Activated B cell treated with CpG ODN at 0.5 μM for 24 hours (primary cell): ENCODE data around the gene LMO1. TPM values are rescaled to one million over a fixed set of nuclear protein-coding genes. Genes with fewer than 3 reads are reported as not detected.
A peak's percentile ranks its signal among the peaks of the same experiment; 100 is the strongest.

ENCODE experiments used
- ATAC-seq: fragments of 200-7000 bp; cut with Tn5 transposase; one replicate; pipeline ENCODE4 v1.10.0; 2021; ENCODE audit warnings: low read depth, mild to moderate bottlenecking, moderate library complexity
- CTCF ChIA-PET: fragments of 350-600 bp; sonication (Branson Sonifier 250); formaldehyde crosslinking; loops from one replicate; lab custom pipeline; 2021; ENCODE audit warnings: antibody characterized with exemption; lab: Charles Lee
- POLR2A ChIA-PET: fragments of 350-600 bp; sonication (Branson Sonifier 250); formaldehyde crosslinking; loops from one replicate; lab custom pipeline; 2021; ENCODE audit warnings: antibody characterized with exemption; lab: Charles Lee
- DNase-seq: peaks from one replicate; pipeline ENCODE4 v3.0.0; 2022
- H3K27ac Mint-ChIP-seq: one replicate; pipeline ENCODE4 v1.8.0; 2020; ENCODE audit warnings: mixed read lengths
- H3K27me3 Mint-ChIP-seq: one replicate; pipeline ENCODE4 v1.8.0; 2021; ENCODE audit warnings: mixed read lengths
- H3K36me3 Mint-ChIP-seq: one replicate; pipeline ENCODE4 v1.8.0; 2021; ENCODE audit warnings: low read depth, mixed read lengths
- H3K4me1 Mint-ChIP-seq: one replicate; pipeline ENCODE4 v1.8.0; 2021; ENCODE audit warnings: mixed read lengths
- H3K4me3 Mint-ChIP-seq: one replicate; pipeline ENCODE4 v1.8.0; 2020; ENCODE audit warnings: mild to moderate bottlenecking, mixed read lengths
- H3K9me3 Mint-ChIP-seq: one replicate; pipeline ENCODE4 v1.8.0; 2020; ENCODE audit warnings: mixed read lengths
- intact Hi-C: fragments of 100-400 bp; cut with micrococcal nuclease; formaldehyde crosslinking; loops from one replicate; pipeline ENCODE4 v1.15.1; 2024
- total RNA-seq: library from RNA; stranded (reverse); gene quantifications from 2 replicates; pipeline ENCODE4 v1.2.3, GENCODE V29; 2022
- TF ChIP-seq, protein P1 (sequence below): fragments of 200-600 bp; IDR thresholded peaks from one replicate; pipeline ENCODE4 v1.8.0; 2022; ENCODE audit warnings: antibody characterized with exemption, mild to moderate bottlenecking

The LMO1 gene
- total RNA-seq, 1 donor from 2014 or later: not detected

DNA sequence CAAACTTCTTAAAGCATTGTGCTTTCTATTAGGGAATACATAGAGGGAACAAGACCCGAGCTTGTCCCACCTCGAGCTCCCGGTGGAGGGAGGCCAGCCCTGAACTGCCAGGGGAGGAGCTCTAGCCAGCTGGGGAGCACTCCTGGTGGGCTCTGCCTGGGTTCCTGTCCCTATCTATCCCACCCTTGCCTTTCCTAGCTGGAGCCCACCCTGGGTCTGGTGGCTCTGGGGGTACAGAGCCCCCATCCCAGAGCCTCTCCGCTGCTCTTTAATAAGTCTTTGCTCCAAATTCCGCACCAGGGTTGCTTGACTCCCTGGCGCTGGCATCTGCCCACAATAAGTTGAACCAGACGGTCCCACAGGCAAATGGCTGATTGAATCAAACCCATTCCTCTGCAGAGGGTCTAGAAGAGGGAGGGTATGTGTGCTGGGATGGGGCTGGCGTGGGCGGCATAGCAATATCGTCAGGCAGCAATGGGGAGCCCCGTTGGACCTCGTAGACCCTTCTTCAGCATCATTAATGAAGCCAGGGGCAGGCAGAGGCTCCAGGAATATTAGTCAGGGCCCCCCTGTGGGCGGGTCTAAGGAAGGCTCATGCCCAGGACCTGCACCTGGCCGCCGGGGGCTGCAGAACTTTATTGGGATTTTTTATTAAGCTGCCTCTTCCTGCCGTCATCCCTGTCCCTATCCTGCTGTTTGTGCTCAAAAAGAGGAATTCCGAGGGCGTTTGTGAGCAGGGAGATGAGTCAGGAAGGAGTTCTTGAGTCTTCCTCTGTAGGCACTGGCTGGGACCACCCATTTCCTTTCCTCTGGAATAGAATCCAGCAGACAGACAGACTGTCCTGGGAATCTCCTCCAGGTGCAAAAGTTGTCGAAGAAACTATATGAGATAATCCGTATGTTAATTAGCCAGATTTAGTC, 56.3 kb downstream of the LMO1 start:
- DNase-seq: no peak
- H3K27me3 Mint-ChIP-seq: no peaks in the 10 kb centered on the region
- peak overlapping the region; percentile 79 for H3K4me3 Mint-ChIP-seq
- intact Hi-C loops: loop anchor here (5.0 to 10.0 kb wide), 2 partner anchors 55 to 757 kb away; partner anchors contain the start of genes LMO1 and TMEM9B
- peak overlapping the region; percentile 89 for H3K27ac Mint-ChIP-seq
- H3K4me1 Mint-ChIP-seq: peaks cover 56% of the 10 kb centered on the region
- TF ChIP-seq, protein P1, sequence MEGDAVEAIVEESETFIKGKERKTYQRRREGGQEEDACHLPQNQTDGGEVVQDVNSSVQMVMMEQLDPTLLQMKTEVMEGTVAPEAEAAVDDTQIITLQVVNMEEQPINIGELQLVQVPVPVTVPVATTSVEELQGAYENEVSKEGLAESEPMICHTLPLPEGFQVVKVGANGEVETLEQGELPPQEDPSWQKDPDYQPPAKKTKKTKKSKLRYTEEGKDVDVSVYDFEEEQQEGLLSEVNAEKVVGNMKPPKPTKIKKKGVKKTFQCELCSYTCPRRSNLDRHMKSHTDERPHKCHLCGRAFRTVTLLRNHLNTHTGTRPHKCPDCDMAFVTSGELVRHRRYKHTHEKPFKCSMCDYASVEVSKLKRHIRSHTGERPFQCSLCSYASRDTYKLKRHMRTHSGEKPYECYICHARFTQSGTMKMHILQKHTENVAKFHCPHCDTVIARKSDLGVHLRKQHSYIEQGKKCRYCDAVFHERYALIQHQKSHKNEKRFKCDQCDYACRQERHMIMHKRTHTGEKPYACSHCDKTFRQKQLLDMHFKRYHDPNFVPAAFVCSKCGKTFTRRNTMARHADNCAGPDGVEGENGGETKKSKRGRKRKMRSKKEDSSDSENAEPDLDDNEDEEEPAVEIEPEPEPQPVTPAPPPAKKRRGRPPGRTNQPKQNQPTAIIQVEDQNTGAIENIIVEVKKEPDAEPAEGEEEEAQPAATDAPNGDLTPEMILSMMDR: no peak
- H3K36me3 Mint-ChIP-seq: no peaks in the 10 kb centered on the region
- H3K9me3 Mint-ChIP-seq: no peaks in the 10 kb centered on the region
- ChIA-PET CTCF (interaction anchor here (1.1 to 8.7 kb wide), 6 partner anchors 12 to 174 kb away, joined by 3 to 98 read pairs (median 6); partner anchors contain the start of gene LMO1), POLR2A (interaction anchor here (0.5 to 2.2 kb wide), 8 partner anchors 9 to 757 kb away, joined by 3 to 8 read pairs (median 4); partner anchors contain the start of genes EIF3F and TMEM9B)
- ATAC-seq: no peak

DNA sequence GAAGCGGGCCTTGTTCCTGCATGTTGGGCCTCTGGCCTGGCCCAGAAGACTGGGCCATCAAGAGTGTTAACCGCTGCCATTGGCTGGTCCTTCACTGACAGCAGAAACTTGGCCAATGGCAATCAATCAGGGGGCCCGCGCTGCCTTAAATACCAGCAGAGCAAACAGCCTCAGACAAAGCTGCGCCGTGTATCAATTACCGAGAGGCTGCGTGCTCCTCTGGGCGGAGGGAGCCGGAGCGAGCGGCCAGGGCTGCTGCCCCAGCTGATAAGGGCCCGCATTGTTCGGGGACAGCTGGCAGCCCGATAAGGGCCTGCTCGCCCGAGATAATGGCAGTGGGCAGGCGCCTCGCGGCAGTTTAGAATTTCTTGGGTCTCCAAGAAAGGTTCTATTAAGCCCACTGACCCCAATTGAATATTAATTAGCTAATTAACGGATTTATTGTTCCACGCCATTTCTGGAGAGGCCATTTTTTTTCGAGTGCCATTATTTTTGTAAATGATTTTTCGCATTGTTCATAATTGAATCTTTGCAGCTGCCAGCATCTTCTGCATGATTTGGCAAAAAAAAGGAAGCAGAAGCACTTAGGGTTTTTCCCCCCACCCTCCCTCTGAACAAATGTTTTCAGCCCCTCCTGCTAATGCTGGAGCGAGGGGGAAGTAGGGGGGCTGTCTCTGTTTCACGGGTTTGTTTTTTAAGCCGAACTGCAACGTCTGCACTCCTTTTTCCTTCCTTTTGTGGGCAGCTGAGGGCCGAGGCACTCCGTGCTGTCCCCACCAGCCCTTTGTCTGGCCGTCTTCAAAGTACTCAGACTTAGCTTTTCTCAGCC, 57.2 kb downstream of the LMO1 start:
- ChIA-PET POLR2A (interaction anchor here (0.7 to 2.2 kb wide), 5 partner anchors 8 to 758 kb away, joined by 3 to 8 read pairs (median 4); partner anchors contain the start of genes EIF3F and TMEM9B), CTCF (interaction anchor here (1.1 to 8.7 kb wide), 4 partner anchors 12 to 57 kb away, joined by 3 to 98 read pairs (median 6); partner anchors contain the start of gene LMO1)
- peak overlapping the region; percentile 79 for H3K4me3 Mint-ChIP-seq
- no peaks in the 10 kb centered on the region for H3K36me3 Mint-ChIP-seq
- H3K27ac Mint-ChIP-seq: peak overlapping the region; percentile 89
- no peaks in the 10 kb centered on the region for H3K27me3 Mint-ChIP-seq
- H3K9me3 Mint-ChIP-seq: no peaks in the 10 kb centered on the region
- TF ChIP-seq, protein P1: no peak
- DNase-seq: peak; percentile 27
- H3K4me1 Mint-ChIP-seq: peaks cover 65% of the 10 kb centered on the region
- ATAC-seq: peak; percentile 53
- intact Hi-C loops: loop anchor here (5.0 to 10.0 kb wide), 2 partner anchors 56 to 758 kb away; partner anchors contain the start of genes LMO1 and TMEM9B

DNA sequence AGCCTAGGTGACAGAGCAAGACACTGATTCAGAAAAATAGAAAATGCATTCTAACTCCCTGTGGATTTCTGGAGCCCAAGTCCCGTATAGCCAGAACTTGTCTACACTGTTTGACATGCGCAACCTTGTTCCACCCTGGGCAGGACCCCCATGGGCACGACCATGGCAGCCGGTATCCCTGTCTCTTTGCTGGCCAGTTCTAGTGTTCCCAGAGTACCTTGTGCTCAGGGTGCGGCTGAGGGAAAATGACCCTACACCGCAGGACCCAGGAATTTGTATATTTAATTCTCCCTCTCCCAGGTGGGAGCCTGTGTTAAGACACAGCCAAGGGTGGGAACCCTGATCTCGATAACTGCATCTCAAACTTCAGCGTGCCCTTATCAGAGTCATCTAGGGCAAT, 58.1 kb downstream of the LMO1 start:
- no peak for ATAC-seq
- ChIA-PET POLR2A (interaction anchor here (1.4 kb wide), 1 partner anchor 327 kb away, joined by 4 read pairs; no protein-coding TSS in a partner anchor), CTCF (interaction anchor here (1.0 to 8.7 kb wide), 2 partner anchors 11 to 58 kb away, joined by 3 to 98 read pairs; partner anchors contain the start of gene LMO1)
- peaks cover 67% of the 10 kb centered on the region for H3K4me1 Mint-ChIP-seq
- H3K27ac Mint-ChIP-seq: peak overlapping the region; percentile 89
- H3K9me3 Mint-ChIP-seq: no peaks in the 10 kb centered on the region
- TF ChIP-seq, protein P1: no peak
- intact Hi-C loops: loop anchor here (5.0 to 10.0 kb wide), 2 partner anchors 57 to 759 kb away; partner anchors contain the start of genes LMO1 and TMEM9B
- DNase-seq: no peak
- H3K27me3 Mint-ChIP-seq: no peaks in the 10 kb centered on the region
- peak overlapping the region; percentile 79 for H3K4me3 Mint-ChIP-seq
- H3K36me3 Mint-ChIP-seq: no peaks in the 10 kb centered on the region

DNA sequence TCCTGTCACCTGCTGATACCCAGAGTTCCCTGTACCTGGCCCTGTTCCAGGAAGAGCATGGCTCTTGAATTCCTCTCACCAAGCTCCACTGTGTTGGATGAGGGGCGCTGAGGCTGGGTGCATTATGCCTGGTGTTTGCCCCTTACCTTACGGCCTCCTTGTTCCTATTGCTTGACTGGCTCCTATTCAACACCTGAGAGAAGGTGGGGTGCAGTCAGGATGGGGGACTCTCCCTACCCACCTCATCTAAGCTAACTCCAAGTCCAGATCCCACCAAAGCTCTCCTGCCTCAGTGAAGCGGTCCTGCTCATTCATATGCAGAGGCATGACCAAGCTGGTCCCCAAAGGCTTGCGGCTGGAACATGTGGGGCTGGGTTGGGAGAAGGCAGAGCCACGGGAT, 59.1 kb downstream of the LMO1 start:
- TF ChIP-seq, protein P1: no peak
- Mint-ChIP-seq H3K27me3 (no peaks in the 10 kb centered on the region), H3K36me3 (no peaks in the 10 kb centered on the region), H3K9me3 (no peaks in the 10 kb centered on the region), H3K27ac (no peak overlapping the region), H3K4me1 (peaks cover 69% of the 10 kb centered on the region), H3K4me3 (no peak overlapping the region)
- DNase-seq (no peak), ATAC-seq (no peak)
- intact Hi-C loops: loop anchor here (5.0 to 10.0 kb wide), 3 partner anchors 217 to 760 kb away; partner anchors contain the start of genes EIF3F and TMEM9B
- ChIA-PET POLR2A (no interaction called here), CTCF (interaction anchor here (1.2 kb wide), 1 partner anchor 12 kb away, joined by 9 read pairs; no protein-coding TSS in a partner anchor)
